NAMALWA (cell line): ENCODE measurements around the gene FANCE.
"Not testable (repeated sequence)": the region's sequence is repeated elsewhere in the genome, so short reads cannot be mapped to it uniquely, and the experiment has no call there.

Experiments
- DNase-seq: peaks from one replicate; pipeline ENCODE4 v3.0.0-alpha.2; 2015; ENCODE audit warnings: low spot score

The FANCE gene

GRCh38 chr6:35432291-35432690 is 19.8 kb upstream of the FANCE start:
- DNase-seq, result no peak

GRCh38 chr6:35432702-35433101 is 19.4 kb upstream of the FANCE start:
- DNase-seq, result not testable (repeated sequence)

GRCh38 chr6:35435074-35435837 is 16.9 kb upstream of the FANCE start:
- DNase-seq, result no peak

GRCh38 chr6:35436071-35436857 is 15.9 kb upstream of the FANCE start:
- no peak for DNase-seq

- DNase-seq, result not testable (repeated sequence)
Observed at GRCh38 chr6:35438378-35439065, 13.6 kb upstream of the FANCE start.

GRCh38 chr6:35439308-35439707 is 12.8 kb upstream of the FANCE start:
- no peak for DNase-seq

- DNase-seq, result no peak
Observed at GRCh38 chr6:35441205-35441604, 10.9 kb upstream of the FANCE start.

GRCh38 chr6:35441642-35442041 is 10.5 kb upstream of the FANCE start:
- DNase-seq, result no peak

- no peak for DNase-seq
Observed at GRCh38 chr6:35442693-35443092, 9.4 kb upstream of the FANCE start.

- no peak for DNase-seq
Observed at GRCh38 chr6:35443341-35444030, 8.7 kb upstream of the FANCE start.

- no peak for DNase-seq
Observed at GRCh38 chr6:35445691-35446090, 6.4 kb upstream of the FANCE start.

GRCh38 chr6:35448191-35448590 is 3.9 kb upstream of the FANCE start:
- DNase-seq, result no peak

GRCh38 chr6:35449287-35449881 is 2.8 kb upstream of the FANCE start:
- DNase-seq, result peak; percentile 87

GRCh38 chr6:35451354-35452182 is 570 bp upstream of the FANCE start:
- no peak for DNase-seq

- DNase-seq, result no peak
Observed at GRCh38 chr6:35453236-35453635, 1.1 kb downstream of the FANCE start.

- DNase-seq, result peak; percentile 28
Observed at GRCh38 chr6:35454391-35455110, 2.4 kb downstream of the FANCE start.

- DNase-seq, result no peak
Observed at GRCh38 chr6:35457907-35458306, 5.8 kb downstream of the FANCE start.

GRCh38 chr6:35461270-35461669 is 9.1 kb downstream of the FANCE start:
- DNase-seq, result no peak

GRCh38 chr6:35463292-35463691 is 11.2 kb downstream of the FANCE start:
- DNase-seq, result no peak

- DNase-seq, result no peak
Observed at GRCh38 chr6:35465646-35466045, 13.5 kb downstream of the FANCE start.
